Gastrocnemius medialis (tissue), 4 donors: ENCODE data around the gene RRP1. TPM values are rescaled to one million over a fixed set of nuclear protein-coding genes. Genes with fewer than 3 reads are reported as not detected.

Source experiments
- ATAC-seq, 2 donors: fragments of 150-250 bp; one replicate each; pipeline ENCODE4 v1.9.1; 2016
- DNase-seq, 2 donors: peaks; one replicate each; pipeline ENCODE4 v3.0.0-alpha.2; 2019
- H3K27ac ChIP-seq, 4 donors: fragments of 200-600 bp; sonication (generic); 1 replicate in 1 of 4; 2 replicates in 3 of 4; pipeline ENCODE4 v1.5.1; 2016 to 2018; ENCODE audit warnings: mild to moderate bottlenecking in 2 of 4, moderate library complexity in 1 of 4
- H3K27me3 ChIP-seq, 3 donors: fragments of 200-600 bp; sonication (generic) in 2 of 3; 1 replicate in 1 of 3; 2 replicates in 2 of 3; pipeline versions ENCODE4 v1.5.1 to v1.6.0; 2016 to 2019; ENCODE audit warnings: mild to moderate bottlenecking in 1 of 3, moderate library complexity in 1 of 3
- H3K36me3 ChIP-seq, 2 donors: fragments of 200-600 bp; sonication (generic) in 1 of 2; one replicate each; pipeline ENCODE4 v1.5.1; 2017 to 2018
- H3K4me1 ChIP-seq, 2 donors: fragments of 200-600 bp; sonication (generic) in 1 of 2; one replicate each; pipeline ENCODE4 v1.5.1; 2016 to 2017; ENCODE audit warnings: mild to moderate bottlenecking in 2 of 2
- H3K4me3 ChIP-seq, 4 donors: fragments of 200-600 bp; sonication (generic) in 3 of 4; 1 replicate in 1 of 4; 2 replicates in 3 of 4; pipeline ENCODE4 v1.5.1; 2016 to 2019; ENCODE audit warnings: mild to moderate bottlenecking in 2 of 4
- H3K9me3 ChIP-seq, 3 donors: fragments of 200-600 bp; sonication (generic) in 2 of 3; 1 replicate in 1 of 3; 2 replicates in 2 of 3; pipeline ENCODE4 v1.5.1; 2016 to 2019
- POLR2A ChIP-seq, 2 donors: fragments of 450-650 bp; IDR thresholded peaks; one replicate each; pipeline ENCODE4 v1.6.1; 2017; ENCODE audit warnings: antibody characterized with exemption in 2 of 2, mild to moderate bottlenecking in 2 of 2, moderate library complexity in 2 of 2
- in situ Hi-C, 4 donors: fragments of 200-750 bp; cut with MboI; loops; one replicate each; pipeline versions ENCODE4 v1.15.0 to v1.8.0; 2017; ENCODE audit warnings: low sequenced_read_pairs in 4 of 4
- intact Hi-C: fragments of 100-400 bp; cut with DNase I; formaldehyde crosslinking; loops from one replicate; pipeline ENCODE4 v1.15.1; 2023; ENCODE audit warnings: low total_unique reads
- total RNA-seq, 4 donors: library from RNA; depleted of rRNA; stranded (reverse); fragments of >200 nt; gene quantifications; one replicate each; pipeline versions ENCODE4 v1.1.0 to v1.2.3, GENCODE V29; 2016
- TF ChIP-seq, protein P1 (sequence below), 5 experiments: fragments of 450-650 bp in 3 of 5; fragments of 200-600 bp in 2 of 5; sonication (generic) in 2 of 5; IDR thresholded peaks in 4 of 5; conservative IDR thresholded peaks in 1 of 5; 1 replicate in 4 of 5; 2 replicates in 1 of 5; pipeline ENCODE4 v1.5.1; 2016 to 2019; ENCODE audit warnings: antibody characterized with exemption in 5 of 5, mild to moderate bottlenecking in 3 of 5, moderate library complexity in 3 of 5

RRP1 gene
- total RNA-seq, 4 donors from 2014 or later = 17.5 to 32.0 (median 25.1) TPM

DNA sequence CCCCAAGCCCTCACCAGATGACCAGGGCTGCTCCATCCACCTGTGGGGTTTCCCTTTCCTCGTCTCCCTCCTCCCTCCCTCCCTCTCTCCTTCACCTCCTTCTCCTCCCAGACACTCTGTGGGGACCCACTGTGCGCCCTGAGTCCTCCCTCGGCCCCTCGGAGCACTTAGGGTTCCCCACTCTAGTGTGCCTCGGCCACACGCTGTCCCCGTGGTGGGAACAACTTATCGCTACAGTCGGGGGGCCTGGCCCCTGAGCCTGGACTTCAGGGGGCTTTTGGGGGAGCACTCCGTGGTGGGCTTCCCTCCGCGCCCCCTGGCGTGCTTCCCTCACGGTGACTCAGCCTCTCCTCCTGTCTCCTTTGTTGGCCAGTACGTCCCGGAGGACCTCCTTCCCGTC, 40.8 kb upstream of the RRP1 start:
- no peak for ATAC-seq
- DNase-seq = no peak
- no peaks in the 10 kb centered on the region for H3K9me3 ChIP-seq
- intact Hi-C loops (no loop called here), in situ Hi-C loops (no loop called here)
- no peak overlapping the region for H3K4me3 ChIP-seq
- H3K36me3 ChIP-seq = peaks cover 0 to 52% of the 10 kb centered on the region in 2 donors
- TF ChIP-seq, protein P1, sequence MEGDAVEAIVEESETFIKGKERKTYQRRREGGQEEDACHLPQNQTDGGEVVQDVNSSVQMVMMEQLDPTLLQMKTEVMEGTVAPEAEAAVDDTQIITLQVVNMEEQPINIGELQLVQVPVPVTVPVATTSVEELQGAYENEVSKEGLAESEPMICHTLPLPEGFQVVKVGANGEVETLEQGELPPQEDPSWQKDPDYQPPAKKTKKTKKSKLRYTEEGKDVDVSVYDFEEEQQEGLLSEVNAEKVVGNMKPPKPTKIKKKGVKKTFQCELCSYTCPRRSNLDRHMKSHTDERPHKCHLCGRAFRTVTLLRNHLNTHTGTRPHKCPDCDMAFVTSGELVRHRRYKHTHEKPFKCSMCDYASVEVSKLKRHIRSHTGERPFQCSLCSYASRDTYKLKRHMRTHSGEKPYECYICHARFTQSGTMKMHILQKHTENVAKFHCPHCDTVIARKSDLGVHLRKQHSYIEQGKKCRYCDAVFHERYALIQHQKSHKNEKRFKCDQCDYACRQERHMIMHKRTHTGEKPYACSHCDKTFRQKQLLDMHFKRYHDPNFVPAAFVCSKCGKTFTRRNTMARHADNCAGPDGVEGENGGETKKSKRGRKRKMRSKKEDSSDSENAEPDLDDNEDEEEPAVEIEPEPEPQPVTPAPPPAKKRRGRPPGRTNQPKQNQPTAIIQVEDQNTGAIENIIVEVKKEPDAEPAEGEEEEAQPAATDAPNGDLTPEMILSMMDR (IDR thresholded peaks at IDR 0.05 in 4 of 5, conservative IDR thresholded peaks at IDR 0.05 in 1 of 5) = no peak
- TF ChIP-seq POLR2A (IDR thresholded peaks at IDR 0.05) = no peak
- H3K4me1 ChIP-seq = no peaks in the 10 kb centered on the region
- H3K27ac ChIP-seq = no peak overlapping the region
- H3K27me3 ChIP-seq = no peaks in the 10 kb centered on the region

DNA sequence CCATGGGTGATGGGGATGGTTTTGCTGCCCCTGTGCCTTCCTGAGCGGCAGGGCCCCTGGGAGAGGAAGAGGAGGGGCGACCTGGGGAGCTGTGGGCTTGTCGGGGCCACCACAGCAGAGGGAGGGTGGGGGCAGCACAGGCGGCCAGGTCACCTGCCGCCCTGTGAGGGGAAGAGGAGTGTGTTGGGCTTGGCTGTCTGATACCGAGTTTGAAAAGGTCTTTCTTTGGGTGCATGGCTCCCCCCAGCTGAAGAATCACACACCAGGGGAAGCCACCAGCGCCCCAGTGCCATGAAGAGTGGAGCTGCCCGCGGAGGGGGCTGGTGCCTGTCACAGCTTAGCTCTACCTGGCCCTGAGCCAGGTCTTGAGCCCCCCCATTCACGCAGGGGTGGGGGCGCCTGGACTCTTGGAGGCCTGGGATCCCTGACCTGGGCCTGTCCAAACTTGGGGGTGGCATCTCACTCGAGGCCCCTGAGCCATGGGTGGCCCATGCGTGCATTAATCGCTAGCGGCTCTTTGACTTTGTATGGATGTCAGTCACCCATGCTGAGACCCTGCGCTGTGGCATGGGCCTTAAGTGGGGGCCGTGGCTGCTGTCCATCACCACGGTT, 39.6 kb upstream of the RRP1 start:
- H3K27ac ChIP-seq = no peak overlapping the region
- no peaks in the 10 kb centered on the region for H3K4me1 ChIP-seq
- no peaks in the 10 kb centered on the region for H3K9me3 ChIP-seq
- DNase-seq = no peak
- no peak overlapping the region for H3K4me3 ChIP-seq
- in situ Hi-C loops = no loop called here
- intact Hi-C loops = no loop called here
- ATAC-seq = no peak
- H3K27me3 ChIP-seq = no peaks in the 10 kb centered on the region
- H3K36me3 ChIP-seq = peaks cover 0 to 50% of the 10 kb centered on the region in 2 donors
- TF ChIP-seq, protein P1 (IDR thresholded peaks at IDR 0.05 in 4 of 5, conservative IDR thresholded peaks at IDR 0.05 in 1 of 5) = no peak
- TF ChIP-seq POLR2A (IDR thresholded peaks at IDR 0.05) = no peak

DNA sequence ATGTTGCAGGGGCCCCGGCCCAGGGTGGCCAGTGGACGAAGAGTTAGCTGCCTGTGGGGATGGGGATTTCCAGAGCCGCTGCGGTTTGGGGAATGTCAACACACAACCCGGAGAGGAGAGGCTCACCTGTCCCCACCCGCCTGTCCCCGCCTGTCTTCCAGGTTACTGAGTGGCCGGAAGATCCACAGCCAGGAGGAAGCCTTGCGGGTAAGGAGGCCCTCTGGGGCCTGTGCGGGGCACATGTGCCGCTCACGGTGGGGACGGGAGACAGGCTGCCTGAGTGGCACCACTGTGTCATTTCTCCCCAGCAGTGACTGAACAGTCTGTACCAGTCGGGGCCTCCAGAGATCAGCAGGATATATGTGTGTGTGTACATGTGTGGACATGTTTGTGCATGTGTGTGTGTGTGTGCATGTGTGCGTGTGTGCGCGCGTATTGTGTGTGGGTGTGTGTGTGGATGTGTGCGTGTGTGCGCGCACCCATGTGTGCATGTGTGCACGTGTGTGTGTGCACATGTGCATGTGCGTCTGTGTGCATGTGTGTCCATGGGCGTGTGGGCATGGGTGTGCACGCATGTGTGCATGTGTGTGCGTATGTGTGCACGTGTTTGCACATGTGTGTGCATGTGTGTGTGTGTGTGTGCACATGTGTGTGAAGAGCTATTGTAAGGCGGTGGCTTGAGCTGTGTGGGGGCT, 38.9 kb upstream of the RRP1 start:
- TF ChIP-seq, protein P1 (IDR thresholded peaks at IDR 0.05 in 4 of 5, conservative IDR thresholded peaks at IDR 0.05 in 1 of 5) = no peak
- TF ChIP-seq POLR2A (IDR thresholded peaks at IDR 0.05) = no peak
- in situ Hi-C loops = no loop called here
- no peak for ATAC-seq

DNA sequence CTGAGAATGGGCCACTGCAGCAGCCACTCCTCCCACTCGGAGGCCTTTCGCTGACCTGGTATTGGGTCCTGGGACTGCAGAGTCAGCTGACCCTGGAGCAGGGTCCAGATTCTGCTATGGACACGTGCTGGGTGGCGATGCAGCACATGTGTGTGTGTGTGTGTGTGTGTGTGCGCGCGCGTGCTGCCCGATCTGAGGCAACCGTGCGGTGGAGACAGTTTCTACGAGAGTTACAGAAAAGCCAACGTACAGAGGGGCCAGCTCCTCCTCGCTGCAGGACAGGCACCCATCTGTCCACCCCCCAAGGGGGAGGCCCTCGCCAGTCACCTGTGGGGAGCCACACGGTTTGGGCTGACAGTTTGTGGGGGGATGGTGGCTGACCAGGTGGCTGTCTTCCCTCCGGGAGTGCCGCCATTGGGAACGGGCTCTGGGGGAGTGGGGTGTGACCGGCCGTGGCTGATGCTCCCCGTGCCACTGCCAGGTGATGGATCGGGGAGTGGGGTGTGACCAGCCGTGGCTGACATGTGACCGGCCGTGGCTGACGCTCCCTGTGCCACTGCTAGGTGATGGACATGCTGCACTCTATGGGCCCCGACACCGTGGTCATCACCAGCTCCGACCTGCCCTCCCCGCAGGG, 37.3 kb upstream of the RRP1 start:
- no peaks in the 10 kb centered on the region for H3K27me3 ChIP-seq
- H3K36me3 ChIP-seq = peaks cover 0 to 48% of the 10 kb centered on the region in 2 donors
- in situ Hi-C loops (no loop called here), intact Hi-C loops (no loop called here)
- TF ChIP-seq POLR2A (IDR thresholded peaks at IDR 0.05) = no peak
- TF ChIP-seq, protein P1 (IDR thresholded peaks at IDR 0.05 in 4 of 5, conservative IDR thresholded peaks at IDR 0.05 in 1 of 5) = no peak
- ATAC-seq = no peak
- DNase-seq = no peak
- H3K9me3 ChIP-seq = no peaks in the 10 kb centered on the region
- no peak overlapping the region for H3K27ac ChIP-seq
- no peaks in the 10 kb centered on the region for H3K4me1 ChIP-seq
- H3K4me3 ChIP-seq = no peak overlapping the region

More for the DNA sequence above, 38.9 kb upstream of the RRP1 start:
- DNase-seq = no peak
- Histone ChIP-seq H3K36me3 (peaks cover 0 to 50% of the 10 kb centered on the region in 2 donors), H3K4me3 (no peak overlapping the region), H3K4me1 (no peaks in the 10 kb centered on the region), H3K9me3 (no peaks in the 10 kb centered on the region), H3K27me3 (no peaks in the 10 kb centered on the region), H3K27ac (no peak overlapping the region)
- intact Hi-C loops = no loop called here
